T47D (cell line): Measurements from ENCODE around the gene BCL2L13.

Source experiments
- DNase-seq, 2 experiments: peaks; one replicate each; pipeline versions ENCODE4 v3.0.0 to v3.0.0-alpha.2; 2011 to 2012; ENCODE audit warnings: low read depth in 1 of 2, low spot score in 1 of 2
- JUND ChIP-seq: IDR thresholded peaks from 2 replicates; pipeline ENCODE4 v1.6.1; 2012; ENCODE audit warnings: low read depth
- in situ Hi-C: cut with HindIII; loops from 2 replicates; pipeline ENCODE4 v1.10.0; 2016; ENCODE audit warnings: low sequenced_read_pairs, low pct_unique_long_range_greater_than_20kb

BCL2L13 gene

DNA sequence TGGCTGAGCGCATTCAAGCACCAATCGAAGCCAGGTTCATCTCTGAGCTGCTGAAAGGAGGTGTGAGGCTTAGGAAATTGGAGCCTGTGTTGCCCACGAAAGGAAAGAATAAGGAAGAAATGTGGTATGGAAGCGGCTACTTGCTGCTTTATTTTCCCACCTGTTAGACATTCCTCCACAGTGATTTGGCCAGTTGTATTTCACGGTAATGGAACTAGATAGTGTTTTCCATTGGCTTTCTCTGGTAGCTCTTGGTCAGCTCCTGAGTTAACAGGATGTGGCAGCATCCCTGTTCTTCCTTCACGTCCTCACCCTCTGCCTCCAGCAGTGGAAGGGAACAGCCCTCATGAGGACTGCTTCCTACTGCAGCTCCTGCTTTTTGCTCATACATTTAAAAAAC lies 91.0 kb downstream of the BCL2L13 start:
- DNase-seq = no peak
- in situ Hi-C loops = no loop called here
- TF ChIP-seq JUND = no peak

DNA sequence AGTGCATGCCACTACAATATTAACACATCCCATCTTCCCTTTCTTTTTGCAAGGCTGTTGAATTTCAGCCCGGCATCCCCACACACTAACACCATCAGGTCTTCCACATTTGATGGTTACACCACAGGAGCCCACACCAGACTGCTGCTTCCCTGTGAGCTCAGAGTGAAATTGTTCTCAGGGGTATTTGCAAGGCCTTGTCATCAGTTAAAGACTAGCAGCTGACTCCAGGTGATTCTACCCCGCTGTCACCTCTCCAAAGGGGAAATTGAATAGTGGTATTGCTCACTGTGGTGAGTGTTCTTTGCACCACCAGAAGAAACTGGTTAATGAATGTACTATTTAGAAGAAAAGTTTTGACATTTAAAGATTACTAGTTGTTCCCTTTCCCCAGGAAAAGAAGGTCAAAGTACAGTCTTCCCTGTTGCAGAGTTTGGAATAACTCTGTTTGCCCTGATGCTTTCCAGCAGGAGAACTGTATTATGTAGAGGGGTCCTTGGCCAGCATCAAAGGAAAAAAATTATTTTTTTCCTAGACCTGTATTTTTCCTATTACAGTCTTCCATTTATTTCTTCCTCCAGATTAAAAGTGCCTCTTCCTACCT lies 93.8 kb downstream of the BCL2L13 start:
- no peak for DNase-seq
- in situ Hi-C loops = no loop called here
- TF ChIP-seq JUND = no peak

GRCh38 chr22:17733466-17733865 lies 94.9 kb downstream of the BCL2L13 start:
- in situ Hi-C loops = no loop called here
- TF ChIP-seq JUND = no peak
- no peak for DNase-seq

GRCh38 chr22:17734187-17734586 lies 95.6 kb downstream of the BCL2L13 start:
- TF ChIP-seq JUND = no peak
- in situ Hi-C loops = no loop called here
- DNase-seq = no peak

- in situ Hi-C loops = no loop called here
- DNase-seq = no peak
- TF ChIP-seq JUND = no peak
These were observed 100.0 kb downstream of the BCL2L13 start for GRCh38 chr22:17738386-17739128.

DNA sequence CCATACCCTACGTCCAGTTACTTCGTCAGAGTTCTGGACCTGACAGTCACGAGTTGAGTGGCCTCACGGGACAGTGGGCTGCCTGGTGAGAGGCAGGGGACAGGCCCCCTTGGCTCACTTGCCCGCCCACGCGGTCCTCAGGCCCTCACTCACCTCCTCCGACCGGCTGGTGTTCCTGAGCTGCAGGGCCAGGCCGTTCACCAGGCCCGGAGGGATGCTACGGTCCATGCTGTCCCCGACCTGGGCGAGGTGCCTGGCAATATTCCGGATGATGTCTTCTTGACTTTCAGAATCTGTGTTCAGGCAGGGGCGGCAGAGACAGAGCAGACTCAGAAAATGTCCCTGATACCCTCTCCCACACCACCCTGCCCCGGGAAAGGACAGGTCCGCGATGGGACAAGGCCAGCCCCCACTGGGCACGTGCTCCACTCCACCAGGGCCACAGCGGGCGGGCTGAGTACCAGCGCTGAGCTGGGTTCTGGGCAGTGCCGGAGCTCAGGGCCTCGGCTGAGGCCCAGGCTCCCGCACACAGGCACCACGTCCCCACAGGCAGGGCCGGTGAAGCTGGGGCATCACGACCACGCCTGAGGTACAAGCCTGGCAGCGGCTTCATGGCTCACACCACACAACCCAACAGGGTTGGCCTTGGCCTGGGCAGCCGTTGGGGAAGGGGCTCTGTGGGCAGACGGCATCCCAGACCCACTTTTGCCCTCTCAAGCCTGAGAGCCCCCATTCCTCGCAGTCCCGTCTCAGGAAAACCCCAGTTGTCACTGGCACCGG lies 100.8 kb downstream of the BCL2L13 start:
- in situ Hi-C loops = no loop called here
- no peak for TF ChIP-seq JUND
- DNase-seq = no peak

DNA sequence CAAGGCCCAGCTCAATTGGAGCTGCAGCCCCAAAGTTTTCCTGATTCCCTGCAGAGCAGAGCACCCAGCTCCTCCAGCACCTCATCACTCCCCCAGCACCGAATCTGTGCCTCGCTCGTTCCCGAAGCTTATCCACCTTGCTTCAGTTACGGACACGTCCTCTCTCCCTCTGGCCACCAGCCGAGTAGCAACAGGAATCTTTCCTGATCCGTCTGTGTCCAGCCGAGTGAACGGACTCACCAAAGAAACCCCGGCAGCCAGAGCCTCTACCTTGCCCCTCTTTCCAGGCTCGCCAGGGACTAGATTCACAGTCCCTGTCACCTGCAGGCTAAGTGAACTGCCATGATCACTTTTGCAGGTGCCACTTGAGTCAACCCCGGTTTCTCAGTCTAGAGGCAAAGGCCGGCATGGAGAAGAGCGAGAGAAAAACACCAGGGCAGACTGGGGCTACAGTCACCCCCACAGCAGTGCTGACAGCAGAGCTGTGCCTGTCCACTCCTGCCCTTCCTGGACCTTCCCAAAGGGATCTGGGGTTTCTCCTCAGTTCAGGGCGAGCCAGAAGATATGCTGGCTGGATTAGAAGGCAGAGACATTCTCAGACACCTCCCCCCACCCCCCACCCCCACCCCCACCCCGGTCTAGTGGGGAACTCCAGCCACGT lies 103.4 kb downstream of the BCL2L13 start:
- in situ Hi-C loops = no loop called here

GRCh38 chr22:17742527-17742902 lies 104.0 kb downstream of the BCL2L13 start:
- in situ Hi-C loops = no loop called here
- no peak for TF ChIP-seq JUND

More for the DNA sequence above, 103.4 kb downstream of the BCL2L13 start:
- DNase-seq = no peak
- no peak for TF ChIP-seq JUND

DNA sequence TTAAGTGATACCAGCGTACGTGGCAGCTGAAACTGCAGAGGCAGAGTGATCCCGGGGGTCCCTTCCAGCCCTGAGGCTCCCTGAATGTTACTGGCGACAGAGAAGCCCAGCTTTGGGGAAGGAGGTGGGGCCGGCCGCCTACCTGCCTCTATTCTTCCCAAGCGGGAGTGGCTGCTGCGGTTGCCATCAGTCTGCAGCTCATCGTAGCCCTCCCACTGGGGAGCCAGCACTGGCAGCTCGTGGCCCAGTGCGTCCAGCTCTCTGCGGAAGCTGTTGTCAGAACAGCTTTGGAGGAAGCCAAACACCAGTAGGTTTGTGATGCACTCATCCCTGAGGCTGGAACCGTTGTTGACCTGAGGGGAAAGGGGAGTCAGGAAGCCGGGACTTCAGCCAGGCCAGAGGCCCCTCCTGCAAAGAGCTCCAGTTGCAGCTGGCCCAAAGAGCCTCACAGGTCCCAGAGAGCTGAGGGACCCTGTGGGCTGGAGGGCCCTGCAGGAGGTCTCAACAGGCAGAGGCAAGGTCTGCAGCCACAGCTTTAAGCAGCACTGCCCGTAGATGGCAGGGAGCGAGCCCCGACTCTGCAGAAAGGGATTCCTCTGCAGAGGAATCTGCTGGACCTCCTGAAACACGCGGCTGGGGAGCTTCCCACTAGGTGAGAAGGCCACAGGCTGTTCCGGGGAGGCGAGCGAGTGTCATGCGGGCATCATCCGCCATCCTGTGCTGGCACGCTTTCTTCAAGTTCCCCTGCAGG lies 105.3 kb downstream of the BCL2L13 start:
- in situ Hi-C loops = no loop called here
- no peak for TF ChIP-seq JUND
- no peak for DNase-seq

More at GRCh38 chr22:17742527-17742902, 104.0 kb downstream of the BCL2L13 start:
- peak; percentile 81 to 88 for DNase-seq

DNA sequence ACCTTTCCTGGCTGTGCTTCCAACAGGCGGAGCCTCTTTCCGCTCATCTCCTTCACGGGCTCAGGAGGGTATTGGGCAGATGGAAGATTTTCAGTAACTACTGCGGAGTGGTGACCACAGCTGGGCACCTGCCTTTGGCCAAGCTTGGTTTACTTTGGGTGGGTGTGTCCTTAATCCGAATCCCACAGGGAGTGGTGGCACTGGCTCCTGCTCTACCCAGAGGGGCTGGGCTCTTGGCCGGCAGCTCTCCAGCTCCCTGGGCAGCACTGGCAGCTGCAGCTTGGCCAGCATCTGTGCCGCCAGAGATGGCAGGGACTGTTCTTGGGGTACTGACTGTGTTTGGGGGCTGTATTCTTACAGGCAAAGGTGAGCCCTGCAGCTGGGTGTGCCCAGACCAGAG lies 105.9 kb downstream of the BCL2L13 start:
- no peak for DNase-seq
- in situ Hi-C loops = no loop called here
- no peak for TF ChIP-seq JUND

- no peak for TF ChIP-seq JUND
- in situ Hi-C loops = no loop called here
- no peak for DNase-seq
These were observed 108.4 kb downstream of the BCL2L13 start for GRCh38 chr22:17746916-17747315.

DNA sequence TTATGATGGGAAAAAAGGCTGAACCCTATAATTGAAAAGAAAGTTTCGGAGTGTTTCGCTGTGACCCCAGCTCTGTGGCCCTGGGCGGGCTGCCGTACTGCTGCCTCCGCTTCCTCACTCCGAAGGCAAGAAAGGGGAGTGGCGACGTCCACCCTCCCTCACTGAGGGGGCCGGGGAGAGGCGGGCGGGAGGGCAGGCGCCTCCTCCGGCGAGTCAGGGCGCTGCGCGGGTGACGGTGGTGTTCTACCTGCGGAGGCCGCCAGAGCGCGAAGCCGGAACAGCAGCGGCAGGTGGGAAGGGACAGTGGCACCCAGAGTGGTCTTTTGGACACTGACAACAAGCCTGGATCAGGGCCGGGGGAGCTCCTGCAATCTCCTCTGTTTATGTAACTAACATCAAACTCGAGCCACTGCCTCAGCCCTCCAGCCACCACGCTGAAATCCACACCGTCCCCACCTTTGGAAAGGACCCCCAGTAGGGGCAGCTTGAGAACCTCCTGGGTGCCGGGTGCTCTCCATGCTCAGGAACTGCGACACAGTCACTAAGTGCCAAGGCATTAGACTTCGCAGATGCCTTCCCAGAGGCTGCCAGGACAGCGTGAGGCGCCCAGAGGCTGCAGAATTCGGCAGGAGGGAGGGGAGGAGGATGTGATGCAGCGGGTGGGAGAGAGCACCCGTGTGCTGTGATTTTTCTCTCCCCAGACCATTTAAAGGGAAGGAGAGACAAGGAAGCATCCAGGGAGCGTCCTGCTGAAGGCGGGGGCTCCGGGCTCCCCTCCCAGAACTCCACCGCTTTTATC lies 110.2 kb downstream of the BCL2L13 start:
- no peak for TF ChIP-seq JUND
- DNase-seq = no peak
- in situ Hi-C loops = no loop called here
